HepG2 (cell line): ENCODE data around the gene EVC. TPM values are rescaled to one million over a fixed set of nuclear protein-coding genes. Genes with fewer than 3 reads are reported as not detected.

Experiments
- ATAC-seq: fragments of 200-7000 bp; cut with Tn5 transposase; 3 replicates; pipeline ENCODE4 v1.9.1; 2020; ENCODE audit warnings: mild to moderate bottlenecking, moderate library complexity
- BruUV-seq: library from RNA; stranded (reverse); fragments of 400-500 nt; replicated peaks from 2 replicates; lab custom pipeline; 2021; lab: Mats Ljungman, UMichigan
- CTCF ChIA-PET: fragments of 300-600 bp; formaldehyde crosslinking; extraction: SDS; loops from one replicate; lab custom pipeline; 2021; ENCODE audit warnings: low total read pairs, inconsistent platforms, low intra/inter-chr PET ratio; lab: Yijun Ruan, JAX
- POLR2A ChIA-PET: fragments of 350-600 bp; sonication (Branson Sonifier 250); formaldehyde crosslinking; loops from one replicate; lab custom pipeline; 2020; ENCODE audit warnings: antibody characterized with exemption, inconsistent platforms; lab: Yijun Ruan, JAX
- DNase-seq: peaks from one replicate; pipeline ENCODE4 v3.0.0-alpha.2; 2015; ENCODE audit warnings: low spot score
- FAIRE-seq: peaks from 3 replicates; lab custom pipeline; 2011; peaks lifted over from hg19 to GRCh38; lab: Jason Lieb, UNC
- H2AFZ ChIP-seq: one replicate; pipeline ENCODE4 v1.6.1; 2011; ENCODE audit warnings: low read length, inconsistent platforms
- H3K27ac ChIP-seq: fragments of 300-600 bp; 3 replicates; pipeline ENCODE4 v1.8.0; 2011; ENCODE audit warnings: mixed run types, mild to moderate bottlenecking, mixed read lengths, low read length, inconsistent platforms; ENCODE audit not compliant: insufficient read depth; ENCODE audit errors: extremely low read length
- H3K27me3 ChIP-seq, 2 experiments: fragments of 200-600 bp in 1 of 2; 2 replicates in 1 of 2; 3 replicates in 1 of 2; pipeline versions ENCODE4 v1.6.0 to v1.8.0; 2011; ENCODE audit warnings: low read length in 2 of 2, mild to moderate bottlenecking in 2 of 2, moderate library complexity in 2 of 2, inconsistent platforms in 1 of 2; ENCODE audit not compliant: insufficient read depth in 2 of 2, control insufficient read depth in 1 of 2
- H3K36me3 ChIP-seq, 2 experiments: fragments of 200-600 bp in 1 of 2; replicated peaks in 1 of 2; 2 replicates in 1 of 2; 3 replicates in 1 of 2; pipeline versions ENCODE4 v1.5.1 to v1.8.0; 2011; ENCODE audit warnings: low read length in 2 of 2, inconsistent platforms in 1 of 2; ENCODE audit not compliant: insufficient read depth in 2 of 2, control insufficient read depth in 1 of 2
- H3K4me1 ChIP-seq: 2 replicates; pipeline ENCODE4 v1.5.1; 2012; ENCODE audit warnings: low read length, inconsistent platforms; ENCODE audit not compliant: insufficient read depth
- H3K4me2 ChIP-seq: 2 replicates; pipeline ENCODE4 v1.6.0; 2011; ENCODE audit warnings: low read depth, low read length, inconsistent platforms
- H3K4me3 ChIP-seq, 3 experiments: fragments of 200-600 bp in 1 of 3; sonication (generic), shearing (Covaris generic) in 1 of 3; replicated peaks in 1 of 3; 2 replicates each; pipeline ENCODE4 v1.5.1; 2011 to 2016; ENCODE audit warnings: low read length in 3 of 3, inconsistent platforms in 2 of 3, low read depth in 2 of 3, mild to moderate bottlenecking in 2 of 3, control low read depth in 1 of 3, mixed read lengths in 1 of 3; ENCODE audit not compliant: insufficient read depth in 1 of 3
- H3K79me2 ChIP-seq: one replicate; pipeline ENCODE4 v1.6.1; 2011; ENCODE audit warnings: low read length, inconsistent platforms; ENCODE audit not compliant: insufficient read depth
- H3K9ac ChIP-seq: 2 replicates; pipeline ENCODE4 v1.6.0; 2011; ENCODE audit warnings: mild to moderate bottlenecking, low read depth, low read length, inconsistent platforms; ENCODE audit not compliant: insufficient read depth
- H3K9me3 ChIP-seq: 2 replicates; pipeline ENCODE4 v1.5.1; 2012; ENCODE audit warnings: mild to moderate bottlenecking, low read length
- H4K20me1 ChIP-seq: 2 replicates; pipeline ENCODE4 v1.6.0; 2011; ENCODE audit warnings: inconsistent platforms, mild to moderate bottlenecking, low read length, moderate library complexity; ENCODE audit not compliant: insufficient read depth
- ARHGAP35 ChIP-seq: sonication (generic); formaldehyde crosslinking; IDR thresholded peaks from 2 replicates; pipeline ENCODE4 v1.9.0; 2022; ENCODE audit warnings: mild to moderate bottlenecking, inconsistent platforms, moderate library complexity, missing genetic modification reagents, borderline replicate concordance
- ASH2L ChIP-seq: fragments of 300-600, 200-600 bp; sonication (generic); IDR thresholded peaks from 2 replicates; pipeline ENCODE4 v1.7.0; 2017; ENCODE audit warnings: low read depth, mild to moderate bottlenecking, moderate library complexity, mixed read lengths, low read length; ENCODE audit not compliant: insufficient read length
- CBX5 ChIP-seq: sonication (generic); formaldehyde crosslinking; IDR thresholded peaks from 2 replicates; pipeline ENCODE4 v1.4.0; 2020; ENCODE audit warnings: missing genetic modification reagents, borderline replicate concordance
- GABPA ChIP-seq, 2 experiments: IDR thresholded peaks; 2 replicates each; pipeline ENCODE4 v1.6.1; 2011 to 2016; ENCODE audit warnings: low read depth in 2 of 2, low read length in 1 of 2, missing biosample characterization in 1 of 2, missing genetic modification characterization in 1 of 2
- ISX ChIP-seq: sonication (generic); formaldehyde crosslinking; conservative IDR thresholded peaks from 2 replicates; pipeline ENCODE4 v1.5.0; 2020; ENCODE audit warnings: missing genetic modification reagents
- SETDB1 ChIP-seq: sonication (generic); formaldehyde crosslinking; IDR thresholded peaks from 2 replicates; pipeline ENCODE4 v1.5.1; 2020; ENCODE audit warnings: missing genetic modification reagents, mild to moderate bottlenecking, borderline replicate concordance
- SUZ12 ChIP-seq: fragments of 150-350 bp; IDR thresholded peaks from 2 replicates; pipeline ENCODE4 v1.6.1; 2014; ENCODE audit warnings: low read depth, low read length
- ZEB1 ChIP-seq: IDR thresholded peaks from 2 replicates; pipeline ENCODE4 v1.6.1; 2012; ENCODE audit warnings: mild to moderate bottlenecking, low read depth, inconsistent platforms; ENCODE audit not compliant: insufficient replicate concordance
- ZNF260 ChIP-seq: sonication (generic); formaldehyde crosslinking; IDR thresholded peaks from 2 replicates; pipeline ENCODE4 v1.4.0; 2020; ENCODE audit warnings: missing genetic modification reagents, low read depth, mild to moderate bottlenecking, borderline replicate concordance
- ZNF367 ChIP-seq: sonication (generic); formaldehyde crosslinking; IDR thresholded peaks from 2 replicates; pipeline ENCODE4 v1.4.0; 2020; ENCODE audit warnings: missing genetic modification reagents, borderline replicate concordance
- WGBS: methylation state at CpG from one replicate; pipeline ENCODE4 v1.1.6; 2017; ENCODE audit warnings: low lambda C conversion rate; 5-methylcytosine and 5-hydroxymethylcytosine counted together
- in situ Hi-C: cut with HindIII; loops from 2 replicates; pipeline ENCODE4 v1.10.0; 2017; ENCODE audit warnings: low pct_unique_long_range_greater_than_20kb; ENCODE audit not compliant: extremely low pct_ligation_motif_present
- intact Hi-C: fragments of 100-400 bp; cut with micrococcal nuclease; formaldehyde crosslinking; loops from one replicate; pipeline ENCODE4 v1.10.0; 2022; ENCODE audit not compliant: unreplicated experiment
- polyA plus RNA-seq, 8 experiments: library from polyadenylated mRNA; depleted of rRNA in 3 of 8; stranded (reverse) in 7 of 8; unstranded in 1 of 8; fragments of >200 nt; fragmentation: Illumina TruSeq in 4 of 8; extraction: Trizol in 4 of 8; gene quantifications; 2 replicates each; pipeline versions ENCODE4 v1.2.1 to v1.2.3, GENCODE V29; 2011 to 2016; ENCODE audit warnings: low read depth in 4 of 8, missing spikeins in 1 of 8, mixed read lengths in 1 of 8; ENCODE audit not compliant: insufficient read depth in 1 of 8
- total RNA-seq, 5 experiments: library from RNA; depleted of rRNA; stranded (reverse); fragments of >200 nt; fragmentation: Illumina TruSeq; extraction: Trizol; gene quantifications; 2 replicates each; pipeline ENCODE4 v1.2.3, GENCODE V29; 2016; ENCODE audit warnings: low read depth in 1 of 5
- TF ChIP-seq, protein P1 (sequence below): sonication (generic); formaldehyde crosslinking; IDR thresholded peaks from 2 replicates; pipeline ENCODE4 v1.4.0; 2020; ENCODE audit warnings: mild to moderate bottlenecking, missing genetic modification reagents

The EVC gene
- total and polyA plus RNA-seq, 2 of the 13 experiments (the other 11 are each of a cell fraction or from before 2014, with no cell fraction given): 3.1 to 4.9 TPM

DNA sequence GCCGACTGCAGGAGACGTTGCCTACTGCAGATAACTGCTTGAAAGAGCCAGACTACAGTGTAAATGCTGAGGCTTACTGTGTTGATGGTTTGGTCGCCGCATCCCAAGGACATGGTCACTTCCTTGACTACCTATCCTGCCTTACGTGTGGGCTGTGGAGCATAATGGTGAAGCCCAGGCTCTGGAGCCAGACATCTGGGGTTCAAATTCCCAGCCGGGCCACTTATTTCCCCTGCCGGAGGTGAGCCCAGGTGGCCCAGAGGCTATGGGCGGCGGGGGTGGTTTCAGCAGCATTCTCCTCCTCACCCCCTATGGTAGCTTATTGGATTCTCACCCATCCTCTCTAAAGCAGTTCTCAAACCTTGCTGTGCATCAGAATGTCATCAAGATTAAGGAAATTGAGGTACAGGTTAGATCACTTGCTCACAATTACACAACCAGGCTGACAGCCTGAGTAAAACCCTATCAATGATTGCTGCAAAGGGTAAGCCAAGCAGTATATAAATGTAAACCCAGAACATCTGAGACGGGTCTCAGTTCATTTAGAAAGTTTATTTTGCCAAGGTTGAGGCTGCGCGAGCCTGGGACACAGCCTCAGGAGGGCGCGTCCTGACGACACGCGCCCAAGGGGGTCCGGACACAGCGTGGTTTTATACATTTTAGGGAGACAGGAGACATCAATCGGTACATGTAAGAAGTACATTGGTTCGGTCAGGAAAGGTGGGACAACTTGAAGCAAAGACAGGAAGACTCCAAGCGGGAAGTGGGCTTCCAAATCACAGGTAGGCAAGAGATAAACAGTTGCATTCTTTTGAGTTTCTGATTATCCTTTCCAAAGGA lies 48.5 kb downstream of the EVC start:
- Histone ChIP-seq H3K36me3 (peaks cover 9 to 14% of the 10 kb centered on the region in 2 experiments; a peak in 2 of 5 replicates), H2AFZ (no peak overlapping the region), H3K27me3 (no peaks in the 10 kb centered on the region), H3K4me3 (no peak overlapping the region), H3K9ac (no peak overlapping the region), H3K79me2 (no peaks in the 10 kb centered on the region), H3K9me3 (no peaks in the 10 kb centered on the region), H3K4me1 (no peaks in the 10 kb centered on the region), H3K27ac (no peak overlapping the region), H4K20me1 (no peaks in the 10 kb centered on the region), H3K4me2 (no peak overlapping the region)
- POLR2A ChIA-PET: no interaction called here
- intact Hi-C loops (no loop called here), in situ Hi-C loops (no loop called here)
- DNase-seq (no peak), FAIRE-seq (no peak), ATAC-seq (no peak)
- CTCF ChIA-PET: no interaction called here
- TF ChIP-seq ZNF367 (no peak), CBX5 (no peak), SUZ12 (no peak), GABPA (IDR thresholded peaks at IDR 0.05; ENCODE audit: low read depth, low read length) (no peak), GABPA (CRISPR knock-in tag; IDR thresholded peaks at IDR 0.05; ENCODE audit: low read depth) (no peak), ZNF260 (CRISPR knock-in tag) (no peak), SETDB1 (CRISPR knock-in tag) (no peak)
- TF ChIP-seq, protein P1, sequence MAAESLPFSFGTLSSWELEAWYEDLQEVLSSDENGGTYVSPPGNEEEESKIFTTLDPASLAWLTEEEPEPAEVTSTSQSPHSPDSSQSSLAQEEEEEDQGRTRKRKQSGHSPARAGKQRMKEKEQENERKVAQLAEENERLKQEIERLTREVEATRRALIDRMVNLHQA: no peak
- no TSS peak for BruUV-seq
- 97% methylated on average over 17 of the region's 22 CpGs for WGBS

DNA sequence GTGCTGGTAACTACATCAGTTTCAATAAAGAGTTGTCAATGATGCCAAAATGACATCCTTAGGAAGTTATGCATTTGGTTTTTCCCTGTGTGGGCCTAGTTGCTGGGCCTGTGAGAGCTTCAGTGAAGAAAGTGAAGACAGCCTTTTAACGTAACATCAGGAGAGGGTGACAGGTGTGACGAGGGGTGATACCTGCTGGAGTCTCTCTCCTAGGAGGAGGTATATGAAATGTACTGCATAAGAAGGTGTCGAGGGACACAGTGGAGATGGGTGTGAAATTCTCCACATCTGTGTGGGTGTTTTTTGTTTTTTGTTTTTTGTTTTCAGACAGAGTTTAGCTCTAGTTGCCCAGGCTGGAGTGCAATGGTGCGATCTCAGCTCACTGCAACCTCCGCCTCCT lies 49.2 kb downstream of the EVC start:
- intact Hi-C loops: no loop called here
- Histone ChIP-seq H2AFZ (no peak overlapping the region), H3K79me2 (no peaks in the 10 kb centered on the region), H3K9me3 (no peaks in the 10 kb centered on the region), H3K36me3 (peaks cover 7 to 12% of the 10 kb centered on the region in 2 experiments; a peak in 2 of 5 replicates), H3K4me2 (no peak overlapping the region), H3K9ac (no peak overlapping the region), H3K27ac (no peak overlapping the region), H3K4me1 (no peaks in the 10 kb centered on the region), H3K4me3 (no peak overlapping the region), H4K20me1 (no peaks in the 10 kb centered on the region), H3K27me3 (no peaks in the 10 kb centered on the region)
- BruUV-seq: no TSS peak
- FAIRE-seq (no peak), ATAC-seq (no peak), DNase-seq (no peak)
- 95% methylated on average over 5 of the region's 5 CpGs for WGBS
- in situ Hi-C loops: no loop called here
- TF ChIP-seq ASH2L (no peak), ZEB1 (no peak), ARHGAP35 (no peak), ISX (CRISPR knock-in tag) (no peak)
- CTCF ChIA-PET: no interaction called here
- POLR2A ChIA-PET: no interaction called here
